SU-DHL-6 (cell line): ENCODE measurements around the gene CCDC39.

ENCODE experiments used
- H2AFZ ChIP-seq: fragments of 200-600 bp; sonication (generic); 2 replicates; pipeline ENCODE4 v1.6.1; 2014; ENCODE audit warnings: low read depth, mild to moderate bottlenecking, moderate library complexity, mixed read lengths, antibody characterized with exemption, low read length; ENCODE audit not compliant: severe bottlenecking
- H3F3A ChIP-seq: fragments of 200-600 bp; shearing (Covaris generic); 2 replicates; pipeline ENCODE4 v1.6.0; 2016; ENCODE audit warnings: antibody characterized with exemption, mild to moderate bottlenecking; ENCODE audit not compliant: insufficient read depth
- H3K27ac ChIP-seq: fragments of 200-600 bp; sonication (generic); 2 replicates; pipeline ENCODE4 v1.5.1; 2016; ENCODE audit warnings: low read depth, mild to moderate bottlenecking, low read length, moderate library complexity, mixed read lengths
- H3K27me3 ChIP-seq: fragments of 200-600 bp; sonication (generic), shearing (Covaris generic); 2 replicates; pipeline ENCODE4 v1.6.0; 2014; ENCODE audit warnings: mild to moderate bottlenecking, low read length
- H3K36me3 ChIP-seq: fragments of 200-600 bp; sonication (generic); 2 replicates; pipeline ENCODE4 v1.6.1; 2014; ENCODE audit warnings: mild to moderate bottlenecking, low read length, mixed read lengths
- H3K4me2 ChIP-seq: fragments of 300-600, 200-600 bp; shearing (Covaris generic), sonication (generic); 2 replicates; pipeline ENCODE4 v1.6.0; 2014; ENCODE audit warnings: low read length, low read depth, mild to moderate bottlenecking; ENCODE audit not compliant: poor library complexity, severe bottlenecking
- H3K4me3 ChIP-seq: fragments of 200-600 bp; sonication (generic); 2 replicates; pipeline ENCODE4 v1.5.1; 2014; ENCODE audit warnings: antibody characterized with exemption, low read length, mild to moderate bottlenecking, mixed read lengths; ENCODE audit not compliant: insufficient read depth, poor library complexity, severe bottlenecking
- H3K79me2 ChIP-seq: fragments of 200-600 bp; sonication (generic); 2 replicates; pipeline ENCODE4 v1.6.1; 2014; ENCODE audit warnings: mild to moderate bottlenecking, low read length, moderate library complexity; ENCODE audit not compliant: insufficient read depth
- H3K9ac ChIP-seq: fragments of 200-600 bp; sonication (generic); 2 replicates; pipeline ENCODE4 v1.7.0; 2014; ENCODE audit warnings: mild to moderate bottlenecking, low read length
- H3K9me2 ChIP-seq: fragments of 200-600 bp; sonication (generic); replicated peaks from 2 replicates; pipeline ENCODE4 v1.6.1; 2014; ENCODE audit warnings: low read length; ENCODE audit not compliant: insufficient read depth
- H3K9me3 ChIP-seq: fragments of 200-600 bp; sonication (generic); 2 replicates; pipeline ENCODE4 v1.6.1; 2014; ENCODE audit warnings: low read length, mixed read lengths; ENCODE audit not compliant: insufficient read depth
- H4K20me1 ChIP-seq: fragments of 200-600 bp; sonication (generic); 2 replicates; pipeline ENCODE4 v1.6.1; 2014; ENCODE audit warnings: low read depth, mild to moderate bottlenecking, antibody characterized with exemption, low read length, moderate library complexity, mixed read lengths
- CTCF ChIP-seq: fragments of 200-600 bp; sonication (generic); IDR thresholded peaks from one replicate; pipeline ENCODE4 v1.5.1; 2017; ENCODE audit warnings: antibody characterized with exemption, mild to moderate bottlenecking, low read length, moderate library complexity; ENCODE audit not compliant: insufficient read depth, poor library complexity, severe bottlenecking
- EZH2phosphoT487 ChIP-seq: fragments of 200-600 bp; sonication (generic), shearing (Covaris generic); conservative IDR thresholded peaks from 2 replicates; pipeline ENCODE4 v1.6.1; 2018; ENCODE audit warnings: mild to moderate bottlenecking, antibody characterized with exemption, low read length, moderate library complexity, mixed read lengths

CCDC39 gene

GRCh38 chr3:180630371-180630770, 48.9 kb downstream of the CCDC39 start:
- no peak overlapping the region for H2AFZ ChIP-seq

GRCh38 chr3:180626844-180627243, 52.4 kb downstream of the CCDC39 start:
- Histone ChIP-seq H3F3A (no peaks in the 10 kb centered on the region), H3K36me3 (no peaks in the 10 kb centered on the region), H3K9me3 (no peaks in the 10 kb centered on the region), H3K4me2 (no peak overlapping the region), H3K27me3 (no peaks in the 10 kb centered on the region), H3K9ac (no peak overlapping the region), H3K79me2 (no peaks in the 10 kb centered on the region), H3K9me2 (no peaks in the 10 kb centered on the region), H2AFZ (no peak overlapping the region), H3K4me3 (no peak overlapping the region), H3K27ac (no peak overlapping the region), H4K20me1 (no peaks in the 10 kb centered on the region)
- no peak for TF ChIP-seq CTCF
- no peak for TF ChIP-seq EZH2phosphoT487

More at GRCh38 chr3:180630371-180630770, 48.9 kb downstream of the CCDC39 start:
- no peaks in the 10 kb centered on the region for H3K79me2 ChIP-seq
- H4K20me1 ChIP-seq = no peaks in the 10 kb centered on the region
- H3K9ac ChIP-seq = no peak overlapping the region
- H3K4me2 ChIP-seq = no peak overlapping the region
- H3K27ac ChIP-seq = no peak overlapping the region
- H3F3A ChIP-seq = no peaks in the 10 kb centered on the region
- TF ChIP-seq EZH2phosphoT487 (no peak), CTCF (no peak)
- no peaks in the 10 kb centered on the region for H3K36me3 ChIP-seq
- no peak overlapping the region for H3K4me3 ChIP-seq
- H3K27me3 ChIP-seq = no peaks in the 10 kb centered on the region
- no peaks in the 10 kb centered on the region for H3K9me2 ChIP-seq
- no peaks in the 10 kb centered on the region for H3K9me3 ChIP-seq

GRCh38 chr3:180624714-180625113, 54.6 kb downstream of the CCDC39 start:
- H3K9ac ChIP-seq = no peak overlapping the region
- no peaks in the 10 kb centered on the region for H3K79me2 ChIP-seq
- H3F3A ChIP-seq = no peaks in the 10 kb centered on the region
- no peak overlapping the region for H2AFZ ChIP-seq
- no peak for TF ChIP-seq CTCF
- H3K27ac ChIP-seq = no peak overlapping the region
- H3K36me3 ChIP-seq = peaks cover 4% of the 10 kb centered on the region; the same call in 1 of the 2 replicates
- no peaks in the 10 kb centered on the region for H3K9me3 ChIP-seq
- H3K4me2 ChIP-seq = no peak overlapping the region
- no peaks in the 10 kb centered on the region for H3K27me3 ChIP-seq
- no peaks in the 10 kb centered on the region for H3K9me2 ChIP-seq
- no peak overlapping the region for H3K4me3 ChIP-seq
- H4K20me1 ChIP-seq = no peaks in the 10 kb centered on the region
